Measurements from ENCODE around the gene CEP55.

DNA sequence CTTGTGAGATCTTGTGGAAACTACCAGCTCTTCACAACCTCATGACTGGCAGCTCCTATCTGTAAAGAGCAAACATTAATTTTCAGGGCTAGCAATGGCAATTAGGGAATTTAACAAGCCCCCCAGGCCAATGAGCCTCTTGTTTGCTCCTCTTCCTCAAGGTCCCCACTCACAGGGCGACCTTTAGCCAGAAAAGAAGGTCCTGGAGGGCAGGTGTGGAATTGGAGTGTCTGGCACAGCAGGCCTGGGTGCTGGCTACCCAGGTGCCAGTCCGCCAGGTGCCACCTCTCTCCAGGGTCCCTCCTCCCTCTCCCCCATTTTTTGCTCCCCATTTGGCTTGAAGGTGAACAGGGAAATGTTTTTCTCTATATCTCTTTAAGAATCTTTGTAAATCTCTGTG, 1.9 kb upstream of the CEP55 start:
- TF ChIP-seq, protein P1, sequence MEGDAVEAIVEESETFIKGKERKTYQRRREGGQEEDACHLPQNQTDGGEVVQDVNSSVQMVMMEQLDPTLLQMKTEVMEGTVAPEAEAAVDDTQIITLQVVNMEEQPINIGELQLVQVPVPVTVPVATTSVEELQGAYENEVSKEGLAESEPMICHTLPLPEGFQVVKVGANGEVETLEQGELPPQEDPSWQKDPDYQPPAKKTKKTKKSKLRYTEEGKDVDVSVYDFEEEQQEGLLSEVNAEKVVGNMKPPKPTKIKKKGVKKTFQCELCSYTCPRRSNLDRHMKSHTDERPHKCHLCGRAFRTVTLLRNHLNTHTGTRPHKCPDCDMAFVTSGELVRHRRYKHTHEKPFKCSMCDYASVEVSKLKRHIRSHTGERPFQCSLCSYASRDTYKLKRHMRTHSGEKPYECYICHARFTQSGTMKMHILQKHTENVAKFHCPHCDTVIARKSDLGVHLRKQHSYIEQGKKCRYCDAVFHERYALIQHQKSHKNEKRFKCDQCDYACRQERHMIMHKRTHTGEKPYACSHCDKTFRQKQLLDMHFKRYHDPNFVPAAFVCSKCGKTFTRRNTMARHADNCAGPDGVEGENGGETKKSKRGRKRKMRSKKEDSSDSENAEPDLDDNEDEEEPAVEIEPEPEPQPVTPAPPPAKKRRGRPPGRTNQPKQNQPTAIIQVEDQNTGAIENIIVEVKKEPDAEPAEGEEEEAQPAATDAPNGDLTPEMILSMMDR (IDR thresholded peaks at IDR 0.05): no peak
- TF ChIP-seq EP300 (IDR thresholded peaks at IDR 0.05) (no peak), POLR2AphosphoS5 (IDR thresholded peaks at IDR 0.05) (no peak)

All from suprapubic skin (tissue), 4 donors.